OCI-M2 (cell line): ENCODE results near the gene CARD8.

Source experiments
- DNase-seq: peaks from one replicate; lab custom pipeline; 2025; ENCODE audit not compliant: unreplicated experiment; lab: John Stamatoyannopoulos, UW

The CARD8 gene

GRCh38 chr19:48216933-48217332, 38.8 kb downstream of the CARD8 start:
- no peak for DNase-seq

GRCh38 chr19:48213959-48214358, 41.8 kb downstream of the CARD8 start:
- no peak for DNase-seq

GRCh38 chr19:48210005-48210404, 45.7 kb downstream of the CARD8 start:
- no peak for DNase-seq

GRCh38 chr19:48206397-48207093, 49.2 kb downstream of the CARD8 start:
- DNase-seq: no peak

GRCh38 chr19:48203794-48204628, 51.7 kb downstream of the CARD8 start:
- peak; percentile 83 for DNase-seq

- DNase-seq: no peak
Measured at GRCh38 chr19:48203222-48203793, 52.4 kb downstream of the CARD8 start.

- DNase-seq: no peak
Measured at GRCh38 chr19:48196933-48197665, 58.6 kb downstream of the CARD8 start.

- no peak for DNase-seq
Measured at GRCh38 chr19:48196321-48196763, 59.4 kb downstream of the CARD8 start.

GRCh38 chr19:48194844-48195830, 60.6 kb downstream of the CARD8 start:
- no peak for DNase-seq

- DNase-seq: no peak
Measured at GRCh38 chr19:48194041-48194843, 61.5 kb downstream of the CARD8 start.

- DNase-seq: no peak
Measured at GRCh38 chr19:48192750-48193149, 63.0 kb downstream of the CARD8 start.

- no peak for DNase-seq
Measured at GRCh38 chr19:48190885-48191284, 64.8 kb downstream of the CARD8 start.

- DNase-seq: no peak
Measured at GRCh38 chr19:48190288-48190884, 65.3 kb downstream of the CARD8 start.

GRCh38 chr19:48186541-48186991, 69.1 kb downstream of the CARD8 start:
- no peak for DNase-seq

- no peak for DNase-seq
Measured at GRCh38 chr19:48186015-48186414, 69.7 kb downstream of the CARD8 start.

GRCh38 chr19:48183356-48183755, 72.4 kb downstream of the CARD8 start:
- DNase-seq: no peak

- no peak for DNase-seq
Measured at GRCh38 chr19:48182434-48182833, 73.3 kb downstream of the CARD8 start.

- DNase-seq: no peak
Measured at GRCh38 chr19:48181505-48181904, 74.2 kb downstream of the CARD8 start.

GRCh38 chr19:48176226-48176625, 79.5 kb downstream of the CARD8 start:
- DNase-seq: no peak
